Osteoblast (primary cell): ENCODE data around the gene NUP54. TPM values are rescaled to one million over a fixed set of nuclear protein-coding genes. Genes with fewer than 3 reads are reported as not detected.

Source experiments
- DNase-seq: peaks from one replicate; pipeline ENCODE4 v3.0.0; 2011; ENCODE audit warnings: low spot score, mixed read lengths; ENCODE audit not compliant: insufficient read length; ENCODE audit errors: missing footprints
- H2AFZ ChIP-seq: 2 replicates; pipeline ENCODE4 v1.6.0; 2011; ENCODE audit warnings: mild to moderate bottlenecking, low read length
- H3K27ac ChIP-seq: 2 replicates; pipeline ENCODE4 v1.5.1; 2011; ENCODE audit warnings: mild to moderate bottlenecking, low read depth, low read length, moderate library complexity
- H3K27me3 ChIP-seq: 2 replicates; pipeline ENCODE4 v1.6.0; 2012; ENCODE audit warnings: mild to moderate bottlenecking, control low read depth, inconsistent platforms, low read length, moderate library complexity; ENCODE audit not compliant: insufficient read depth
- H3K36me3 ChIP-seq: 2 replicates; pipeline ENCODE4 v1.5.1; 2011; ENCODE audit warnings: mild to moderate bottlenecking, low read length, control low read depth, moderate library complexity; ENCODE audit not compliant: insufficient read depth
- H3K4me1 ChIP-seq: 2 replicates; pipeline ENCODE4 v1.5.1; 2011; ENCODE audit warnings: mild to moderate bottlenecking, low read length, control low read depth, moderate library complexity; ENCODE audit not compliant: insufficient read depth
- H3K4me2 ChIP-seq: 2 replicates; pipeline ENCODE4 v1.6.0; 2011; ENCODE audit warnings: mild to moderate bottlenecking, low read length; ENCODE audit not compliant: insufficient read depth
- H3K4me3 ChIP-seq: fragments of 200-600 bp; sonication (generic); 3 replicates; pipeline ENCODE4 v1.5.1; 2012; ENCODE audit warnings: mild to moderate bottlenecking, low read length, inconsistent platforms; ENCODE audit not compliant: insufficient read depth
- H3K79me2 ChIP-seq: 2 replicates; pipeline ENCODE4 v1.6.0; 2012; ENCODE audit warnings: mild to moderate bottlenecking, low read length, control low read depth, inconsistent platforms; ENCODE audit not compliant: insufficient read depth
- H3K9me3 ChIP-seq: 2 replicates; pipeline ENCODE4 v1.5.1; 2011; ENCODE audit warnings: low read depth, low read length, control low read depth
- H4K20me1 ChIP-seq: 2 replicates; pipeline ENCODE4 v1.6.0; 2012; ENCODE audit warnings: mild to moderate bottlenecking, low read length, control low read depth; ENCODE audit not compliant: insufficient read depth
- CTCF ChIP-seq: IDR thresholded peaks from 2 replicates; pipeline ENCODE4 v1.5.1; 2011; ENCODE audit warnings: mild to moderate bottlenecking, low read depth, low read length, moderate library complexity; ENCODE audit errors: extremely low read depth
- total RNA-seq: library from RNA; depleted of rRNA; stranded (reverse); fragments of >200 nt; gene quantifications from 2 replicates; pipeline ENCODE4 v1.2.3, GENCODE V29; 2012

Gene NUP54
- total RNA-seq, 1 donor: 52.8 TPM

GRCh38 chr4:76168688-76169087 lies 20.5 kb upstream of the NUP54 start:
- Histone ChIP-seq H3K36me3 (peaks cover 43% of the 10 kb centered on the region), H3K4me1 (no peaks in the 10 kb centered on the region)

GRCh38 chr4:76166480-76166879 lies 18.3 kb upstream of the NUP54 start:
- Histone ChIP-seq H3K9me3 (no peaks in the 10 kb centered on the region), H2AFZ (no peak overlapping the region), H3K27me3 (no peaks in the 10 kb centered on the region), H3K4me2 (no peak overlapping the region), H3K36me3 (peaks cover 55% of the 10 kb centered on the region), H3K79me2 (no peaks in the 10 kb centered on the region), H3K27ac (no peak overlapping the region), H3K4me3 (no peak overlapping the region), H3K4me1 (no peaks in the 10 kb centered on the region), H4K20me1 (no peaks in the 10 kb centered on the region)
- no peak for TF ChIP-seq CTCF
- DNase-seq: no peak

More at GRCh38 chr4:76168688-76169087, 20.5 kb upstream of the NUP54 start:
- H3K4me2 ChIP-seq: no peak overlapping the region
- TF ChIP-seq CTCF: no peak
- no peak overlapping the region for H2AFZ ChIP-seq
- no peak for DNase-seq
- no peak overlapping the region for H3K27ac ChIP-seq
- no peaks in the 10 kb centered on the region for H3K27me3 ChIP-seq
- no peak overlapping the region for H3K4me3 ChIP-seq
- H3K9me3 ChIP-seq: no peaks in the 10 kb centered on the region
- no peaks in the 10 kb centered on the region for H4K20me1 ChIP-seq
- H3K79me2 ChIP-seq: no peaks in the 10 kb centered on the region

- no peaks in the 10 kb centered on the region for H4K20me1 ChIP-seq
- TF ChIP-seq CTCF: no peak
- H3K4me1 ChIP-seq: no peaks in the 10 kb centered on the region
- no peak overlapping the region for H3K4me2 ChIP-seq
- H3K27ac ChIP-seq: no peak overlapping the region
- H3K36me3 ChIP-seq: peaks cover 53% of the 10 kb centered on the region
- H3K9me3 ChIP-seq: no peaks in the 10 kb centered on the region
- no peaks in the 10 kb centered on the region for H3K79me2 ChIP-seq
- H2AFZ ChIP-seq: no peak overlapping the region
- DNase-seq: no peak
- no peaks in the 10 kb centered on the region for H3K27me3 ChIP-seq
- no peak overlapping the region for H3K4me3 ChIP-seq
These were observed 12.2 kb upstream of the NUP54 start for GRCh38 chr4:76160355-76160754.

- no peaks in the 10 kb centered on the region for H3K9me3 ChIP-seq
- H3K27me3 ChIP-seq: no peaks in the 10 kb centered on the region
- H4K20me1 ChIP-seq: no peaks in the 10 kb centered on the region
- DNase-seq: no peak
- H3K4me1 ChIP-seq: no peaks in the 10 kb centered on the region
- H3K27ac ChIP-seq: no peak overlapping the region
- H3K36me3 ChIP-seq: peaks cover 27% of the 10 kb centered on the region
- no peak for TF ChIP-seq CTCF
- H2AFZ ChIP-seq: no peak overlapping the region
- no peak overlapping the region for H3K4me2 ChIP-seq
- no peak overlapping the region for H3K4me3 ChIP-seq
- no peaks in the 10 kb centered on the region for H3K79me2 ChIP-seq
These were observed 8.4 kb upstream of the NUP54 start for GRCh38 chr4:76156635-76157034.
